H1 (cell line): ENCODE measurements around the gene RNU6-7. TPM values are rescaled to one million over a fixed set of nuclear protein-coding genes. Genes with fewer than 3 reads are reported as not detected.

ENCODE experiments used
- ATF3 ChIP-seq: IDR thresholded peaks from 2 replicates; pipeline ENCODE4 v1.6.1; 2011; ENCODE audit warnings: low read depth, mild to moderate bottlenecking, low read length; ENCODE audit not compliant: insufficient read depth
- RBBP5 ChIP-seq: IDR thresholded peaks from 2 replicates; pipeline ENCODE4 v1.7.1; 2012; ENCODE audit warnings: low read depth, mild to moderate bottlenecking, inconsistent platforms, low read length, moderate library complexity, borderline replicate concordance
- polyA plus RNA-seq, 7 experiments: library from polyadenylated mRNA; depleted of rRNA in 3 of 7; stranded (reverse) in 5 of 7; unstranded in 2 of 7; fragments of >200 nt in 5 of 7; fragments of 200-250 nt in 2 of 7; gene quantifications; 1 replicate in 5 of 7; 2 replicates in 1 of 7; 4 replicates in 1 of 7; pipeline versions ENCODE4 v1.2.1 to v1.2.3, GENCODE V29; 2011 to 2013; ENCODE audit warnings: missing spikeins in 2 of 7, mixed read lengths in 2 of 7
- total RNA-seq: library from RNA; stranded (reverse); fragmentation: NEBNext Ultra II Directional; extraction: Animal tissue kit (Norgen Biotek cat#: 25700); gene quantifications from 2 replicates; pipeline ENCODE4 v1.2.1, GENCODE V29; 2021

RNU6-7 gene
- total and polyA plus RNA-seq, 2 of the 8 experiments (the other 6 are each of a cell fraction or from before 2014, with no cell fraction given) = not detected

GRCh38 chr14:32232481-32232880 lies 30.6 kb downstream of the RNU6-7 start (continued):
- TF ChIP-seq ATF3 = no peak
- no peak for TF ChIP-seq RBBP5
